Erythroblast (primary cell): ENCODE results near the gene JMJD6.

ENCODE experiments used
- GATA1 ChIP-seq: IDR thresholded peaks from 2 replicates; pipeline ENCODE4 v1.6.1; 2011; ENCODE audit warnings: low read depth, mild to moderate bottlenecking, control low read depth, low read length, moderate library complexity
- POLR2A ChIP-seq: IDR thresholded peaks from 2 replicates; pipeline ENCODE4 v1.6.1; 2011; ENCODE audit warnings: mild to moderate bottlenecking, low read length

GRCh38 chr17:76747716-76748363 is 21.4 kb upstream of the JMJD6 start:
- TF ChIP-seq POLR2A (no peak), GATA1 (no peak)
